HG03521 (cell line): Measurements from ENCODE around the gene SRSF12.

Source experiments
- ATAC-seq: cut with Tn5 transposase; IDR thresholded peaks from one replicate; pipeline ENCODE4 v1.9.1; 2021; ENCODE audit warnings: mild to moderate bottlenecking, moderate library complexity; ENCODE audit not compliant: unreplicated experiment

SRSF12 gene

GRCh38 chr6:89117211-89118108 lies at the start of gene SRSF12:
SRSF12 (minus strand) TSS chr6:89118071; CDS start chr6:89117887, 184 bp downstream.
- ATAC-seq, result peak; percentile 82

- ATAC-seq, result no peak
Observed at GRCh38 chr6:89162047-89162371, 44.1 kb upstream of the SRSF12 start.

GRCh38 chr6:89161326-89162046 lies 43.6 kb upstream of the SRSF12 start:
- no peak for ATAC-seq

- ATAC-seq, result no peak
Observed at GRCh38 chr6:89160331-89161092, 42.6 kb upstream of the SRSF12 start.

- no peak for ATAC-seq
Observed at GRCh38 chr6:89154131-89154530, 36.3 kb upstream of the SRSF12 start.

GRCh38 chr6:89148016-89148750 lies 30.3 kb upstream of the SRSF12 start:
- no peak for ATAC-seq

- no peak for ATAC-seq
Observed at GRCh38 chr6:89146718-89147700, 29.1 kb upstream of the SRSF12 start.

GRCh38 chr6:89145956-89146717 lies 28.3 kb upstream of the SRSF12 start, which contains the start of gene PM20D2:
PM20D2 (plus strand) TSS chr6:89146055; CDS start chr6:89146145, 90 bp downstream.
- ATAC-seq, result peak; percentile 64

GRCh38 chr6:89145091-89145955 lies 27.5 kb upstream of the SRSF12 start:
- peak; percentile 42 for ATAC-seq

- ATAC-seq, result no peak
Observed at GRCh38 chr6:89144354-89144906, 26.6 kb upstream of the SRSF12 start.

GRCh38 chr6:89140347-89141156 lies 22.7 kb upstream of the SRSF12 start:
- no peak for ATAC-seq

- ATAC-seq, result no peak
Observed at GRCh38 chr6:89139509-89140346, 21.9 kb upstream of the SRSF12 start.

GRCh38 chr6:89138173-89138572 lies 20.3 kb upstream of the SRSF12 start:
- ATAC-seq, result no peak

- ATAC-seq, result no peak
Observed at GRCh38 chr6:89134723-89135122, 16.9 kb upstream of the SRSF12 start.

GRCh38 chr6:89133981-89134380 lies 16.1 kb upstream of the SRSF12 start:
- ATAC-seq, result no peak

- no peak for ATAC-seq
Observed at GRCh38 chr6:89132057-89132456, 14.2 kb upstream of the SRSF12 start.
